Measurements from ENCODE around the gene ITGB8. TPM values are rescaled to one million over a fixed set of nuclear protein-coding genes. Genes with fewer than 3 reads are reported as not detected.

ITGB8 gene
- total and polyA plus RNA-seq, 2 experiments from 2014 or later, result 0.71 to 3.0 TPM

GRCh38 chr7:20464891-20465290 is 134.2 kb downstream of the ITGB8 start:
- no peak overlapping the region for H3K4me3 ChIP-seq
- Mint-ChIP-seq H3K27me3 (ENCODE audit: insufficient read depth, low read depth, poor library complexity) (peaks cover 2% of the 10 kb centered on the region), H3K36me3 (ENCODE audit: low read depth) (no peaks in the 10 kb centered on the region), H3K4me1 (no peaks in the 10 kb centered on the region), H3K4me3 (no peak overlapping the region), H3K27ac (no peak overlapping the region), H3K9me3 (no peaks in the 10 kb centered on the region)
- H3K79me2 ChIP-seq (replicated peaks; ENCODE audit: insufficient read depth), result no peaks in the 10 kb centered on the region
- H3K27ac ChIP-seq (ENCODE audit: low read depth), result no peak overlapping the region
- H3K27me3 ChIP-seq (ENCODE audit: insufficient read depth), result no peaks in the 10 kb centered on the region
- H3K9me2 ChIP-seq (ENCODE audit: insufficient read depth), result no peaks in the 10 kb centered on the region
- H3K4me2 ChIP-seq, result no peak overlapping the region
- H3K4me1 ChIP-seq (ENCODE audit: insufficient read depth), result no peaks in the 10 kb centered on the region
- H3F3A ChIP-seq (replicated peaks; ENCODE audit: low read depth), result no peaks in the 10 kb centered on the region
- H3K36me3 ChIP-seq (ENCODE audit: insufficient read depth), result no peaks in the 10 kb centered on the region
- ATAC-seq (no peak), DNase-seq (ENCODE audit: low spot score) (no peak)
- H2AFZ ChIP-seq, result no peak overlapping the region
- TF ChIP-seq JUNB (IDR thresholded peaks at IDR 0.05; ENCODE audit: unreplicated experiment), result no peak
- no peak for TF ChIP-seq ZNF331 (CRISPR knock-in tag; IDR thresholded peaks at IDR 0.05; ENCODE audit: low read depth)
- H4K20me1 ChIP-seq (replicated peaks; ENCODE audit: insufficient read depth), result no peaks in the 10 kb centered on the region

Small RNAs within 50 kb of the gene (small RNA-seq; reads per million reads assigned to genes)
- not detected for gene RF00275 (ENCODE audit: low replicate concordance)

Other genes with a start within 250 kb of the ITGB8 start
- gene MACC1, start 113.5 kb upstream of the ITGB8 start, total RNA-seq (2014; rRNA removed; shearing (Covaris generic)), result 13.4 and 14.2 TPM in 2 replicates
- 3.4 and 5.2 TPM in 2 replicates for gene MACC1, start 113.5 kb upstream of the ITGB8 start, polyA plus RNA-seq (2016; fragmentation: Nextera tagmentation; extraction: Ambion mirVana)

Data from GM23338 (cell line).